Mucosa of stomach (tissue), 1 donor: ENCODE data around the gene RPS6KB1.

Source experiments
- H3K27me3 ChIP-seq: one replicate; pipeline ENCODE4 v1.7.0; 2013; ENCODE audit warnings: mild to moderate bottlenecking, low read length; ENCODE audit not compliant: control insufficient read depth, insufficient read depth
- H3K36me3 ChIP-seq: one replicate; pipeline ENCODE4 v1.7.0; 2013; ENCODE audit warnings: low read length; ENCODE audit not compliant: control insufficient read depth, insufficient read depth
- H3K4me1 ChIP-seq: one replicate; pipeline ENCODE4 v1.7.0; 2013; ENCODE audit warnings: mild to moderate bottlenecking, low read length; ENCODE audit not compliant: control insufficient read depth, insufficient read depth
- H3K4me3 ChIP-seq: one replicate; pipeline ENCODE4 v1.7.0; 2013; ENCODE audit warnings: low read length
- H3K9ac ChIP-seq: one replicate; pipeline ENCODE4 v1.7.0; 2013; ENCODE audit warnings: mild to moderate bottlenecking, low read length, moderate library complexity
- H3K9me3 ChIP-seq: one replicate; pipeline ENCODE4 v1.7.0; 2013; ENCODE audit warnings: mild to moderate bottlenecking, low read length, moderate library complexity; ENCODE audit not compliant: control insufficient read depth
- donor health status: Pancreatic carcinoma.

RPS6KB1 gene

GRCh38 chr17:59877965-59878364 is 15.0 kb upstream of the RPS6KB1 start:
- Histone ChIP-seq H3K4me1 (no peaks in the 10 kb centered on the region), H3K36me3 (no peaks in the 10 kb centered on the region), H3K4me3 (no peak overlapping the region), H3K9ac (no peak overlapping the region), H3K27me3 (no peaks in the 10 kb centered on the region), H3K9me3 (no peaks in the 10 kb centered on the region)

- no peak overlapping the region for H3K9ac ChIP-seq
- no peaks in the 10 kb centered on the region for H3K9me3 ChIP-seq
- no peaks in the 10 kb centered on the region for H3K36me3 ChIP-seq
- H3K4me3 ChIP-seq = no peak overlapping the region
- no peaks in the 10 kb centered on the region for H3K27me3 ChIP-seq
- no peaks in the 10 kb centered on the region for H3K4me1 ChIP-seq
These were observed 14.3 kb upstream of the RPS6KB1 start for GRCh38 chr17:59878624-59879023.

DNA sequence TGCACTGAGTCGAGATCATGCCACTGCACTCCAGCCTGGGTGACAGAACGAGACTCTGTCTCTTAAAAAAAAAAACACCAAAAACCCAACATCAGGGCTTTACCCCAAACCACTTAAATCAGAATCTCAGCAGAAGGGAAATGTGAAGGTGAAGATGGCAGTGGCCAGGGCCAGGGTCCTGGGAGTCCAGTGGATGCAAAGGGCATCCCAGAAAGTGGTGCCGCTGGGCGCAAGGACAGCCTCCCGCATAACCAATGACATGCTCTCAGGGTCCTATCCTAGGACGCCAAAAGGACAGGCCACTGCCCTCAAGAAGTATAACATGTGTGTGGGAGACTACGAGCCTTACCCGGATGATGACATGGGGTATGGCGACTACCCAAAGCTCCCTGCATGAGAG is 8.1 kb upstream of the RPS6KB1 start:
- no peak overlapping the region for H3K9ac ChIP-seq
- no peaks in the 10 kb centered on the region for H3K27me3 ChIP-seq
- H3K4me1 ChIP-seq = no peaks in the 10 kb centered on the region
- no peak overlapping the region for H3K4me3 ChIP-seq
- no peaks in the 10 kb centered on the region for H3K36me3 ChIP-seq
- no peaks in the 10 kb centered on the region for H3K9me3 ChIP-seq

DNA sequence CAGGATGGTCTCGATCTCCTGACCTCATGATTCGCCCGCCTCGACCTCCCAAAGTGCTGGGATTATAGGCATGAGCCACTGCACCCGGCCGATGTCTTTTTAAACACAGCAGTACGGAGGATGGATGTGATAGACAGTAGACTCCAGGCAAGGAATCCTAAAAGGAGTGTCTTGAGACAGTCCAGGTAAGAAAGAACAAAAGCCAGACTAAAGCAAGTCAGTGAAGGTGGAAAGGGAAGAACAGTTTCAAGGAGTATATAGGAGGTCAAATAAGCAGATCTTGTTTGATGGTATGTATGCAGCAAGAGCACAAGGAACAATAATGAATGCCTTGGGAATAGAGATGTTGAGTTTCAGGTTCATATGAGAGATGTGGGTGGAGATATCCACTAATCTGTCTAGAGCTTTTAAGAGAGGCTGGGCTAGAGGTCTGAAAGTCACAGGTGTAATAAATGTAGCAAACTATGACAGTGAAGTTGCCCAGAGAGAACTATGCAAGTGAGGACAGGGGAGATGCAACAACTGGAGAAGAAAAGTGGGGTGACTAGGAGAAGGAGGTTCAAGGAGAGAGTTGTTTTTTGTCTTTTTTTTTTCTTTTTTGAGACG is 4.7 kb upstream of the RPS6KB1 start:
- no peaks in the 10 kb centered on the region for H3K27me3 ChIP-seq
- no peak overlapping the region for H3K4me3 ChIP-seq
- H3K4me1 ChIP-seq = peaks cover 4% of the 10 kb centered on the region
- no peak overlapping the region for H3K9ac ChIP-seq
- H3K36me3 ChIP-seq = no peaks in the 10 kb centered on the region
- no peaks in the 10 kb centered on the region for H3K9me3 ChIP-seq

GRCh38 chr17:59890720-59891119 is 2.2 kb upstream of the RPS6KB1 start:
- Histone ChIP-seq H3K9me3 (no peaks in the 10 kb centered on the region), H3K36me3 (no peaks in the 10 kb centered on the region), H3K4me3 (no peak overlapping the region), H3K27me3 (no peaks in the 10 kb centered on the region), H3K9ac (no peak overlapping the region), H3K4me1 (peaks cover 4% of the 10 kb centered on the region)

- peaks cover 4% of the 10 kb centered on the region for H3K4me1 ChIP-seq
- H3K36me3 ChIP-seq = no peaks in the 10 kb centered on the region
- H3K9ac ChIP-seq = peak overlapping the region; percentile 95
- no peaks in the 10 kb centered on the region for H3K9me3 ChIP-seq
- peak overlapping the region; percentile 69 for H3K4me3 ChIP-seq
- H3K27me3 ChIP-seq = no peaks in the 10 kb centered on the region
These were observed 534 bp upstream of the RPS6KB1 start for GRCh38 chr17:59892251-59892923.

DNA sequence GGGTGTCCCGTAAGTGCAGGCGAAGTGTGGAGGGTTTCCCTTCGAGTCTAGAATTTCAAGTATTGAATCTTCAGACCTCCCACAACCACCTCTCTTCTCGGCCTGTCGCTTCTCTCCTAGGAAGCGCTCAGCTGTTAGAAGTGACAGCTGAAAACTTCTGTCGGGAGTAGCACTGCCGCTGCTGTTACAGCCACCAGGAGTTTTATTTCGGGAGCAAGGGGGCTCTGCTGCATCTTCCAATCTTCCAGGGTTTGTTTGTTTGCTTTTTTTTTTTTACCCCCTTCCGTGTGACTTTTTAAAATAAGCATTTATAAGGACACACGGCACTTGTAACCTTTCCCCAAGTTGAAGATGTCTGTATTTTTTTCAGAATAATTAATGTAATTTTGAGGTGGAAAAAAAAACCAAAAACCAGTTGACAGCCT is 767 bp downstream of the RPS6KB1 start:
- Histone ChIP-seq H3K4me1 (peaks cover 4% of the 10 kb centered on the region), H3K9ac (peak overlapping the region; percentile 95), H3K9me3 (no peaks in the 10 kb centered on the region), H3K4me3 (peak overlapping the region; percentile 69), H3K36me3 (no peaks in the 10 kb centered on the region), H3K27me3 (no peaks in the 10 kb centered on the region)

- Histone ChIP-seq H3K4me1 (peaks cover 5% of the 10 kb centered on the region), H3K4me3 (no peak overlapping the region), H3K9me3 (no peaks in the 10 kb centered on the region), H3K9ac (no peak overlapping the region), H3K36me3 (no peaks in the 10 kb centered on the region), H3K27me3 (no peaks in the 10 kb centered on the region)
These were observed 4.2 kb downstream of the RPS6KB1 start for GRCh38 chr17:59897090-59897489.

GRCh38 chr17:59899099-59899498 is 6.2 kb downstream of the RPS6KB1 start:
- Histone ChIP-seq H3K9ac (no peak overlapping the region), H3K4me1 (peaks cover 5% of the 10 kb centered on the region), H3K36me3 (no peaks in the 10 kb centered on the region), H3K4me3 (no peak overlapping the region), H3K27me3 (no peaks in the 10 kb centered on the region), H3K9me3 (no peaks in the 10 kb centered on the region)

DNA sequence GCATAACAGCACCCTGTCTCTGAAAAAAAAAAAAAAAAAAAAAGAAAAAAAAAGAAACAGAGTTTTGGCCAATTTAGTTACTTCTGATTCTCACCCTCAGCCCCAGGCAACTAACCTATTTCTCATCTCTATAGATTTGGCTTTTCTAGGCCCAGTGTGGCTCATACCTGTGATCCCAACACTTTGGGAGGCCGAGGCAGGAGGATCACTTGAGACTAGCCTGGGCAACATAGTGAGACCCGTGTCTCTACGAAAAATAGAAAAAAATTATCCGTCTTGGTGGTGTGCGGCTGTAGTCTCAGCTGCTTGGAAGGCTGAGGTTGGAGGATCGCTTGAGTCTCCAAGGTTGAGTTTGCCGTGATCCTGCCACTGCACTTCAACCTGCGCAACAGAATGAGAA is 8.7 kb downstream of the RPS6KB1 start:
- Histone ChIP-seq H3K4me3 (no peak overlapping the region), H3K9ac (no peak overlapping the region), H3K27me3 (no peaks in the 10 kb centered on the region), H3K9me3 (no peaks in the 10 kb centered on the region), H3K4me1 (peaks cover 5% of the 10 kb centered on the region), H3K36me3 (no peaks in the 10 kb centered on the region)

- Histone ChIP-seq H3K27me3 (no peaks in the 10 kb centered on the region), H3K9ac (no peak overlapping the region), H3K36me3 (no peaks in the 10 kb centered on the region), H3K9me3 (no peaks in the 10 kb centered on the region), H3K4me1 (peaks cover 5% of the 10 kb centered on the region), H3K4me3 (no peak overlapping the region)
These were observed 10.5 kb downstream of the RPS6KB1 start for GRCh38 chr17:59903455-59903854.

DNA sequence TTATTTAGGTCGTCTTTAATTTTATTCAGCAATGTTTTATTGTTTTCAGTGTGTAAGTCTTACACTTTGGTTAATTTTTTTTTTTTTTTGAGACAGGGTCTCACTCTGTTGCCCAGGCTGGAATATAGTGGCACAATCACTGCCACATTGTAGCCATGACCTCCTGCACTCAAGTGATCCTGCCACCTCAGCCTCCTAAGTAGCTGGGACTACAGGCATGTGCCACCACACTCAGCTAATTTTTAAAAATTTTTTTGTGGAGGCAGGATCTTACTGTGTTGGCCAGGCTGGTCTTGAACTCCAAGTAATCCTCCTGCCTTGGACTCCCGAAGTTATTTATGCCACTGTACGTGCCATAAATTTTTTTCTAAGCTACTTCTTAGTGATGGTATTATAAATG is 14.5 kb downstream of the RPS6KB1 start:
- Histone ChIP-seq H3K27me3 (no peaks in the 10 kb centered on the region), H3K9me3 (no peaks in the 10 kb centered on the region), H3K9ac (no peak overlapping the region), H3K4me1 (no peaks in the 10 kb centered on the region), H3K4me3 (no peak overlapping the region), H3K36me3 (no peaks in the 10 kb centered on the region)
